ENCODE data around the gene NOL4L.

The NOL4L gene

GRCh38 chr20:32553618-32554017 lies 31.5 kb downstream of the NOL4L start:
- no peak for TF ChIP-seq REST (IDR thresholded peaks at IDR 0.05; ENCODE audit: insufficient replicate concordance, low read depth)
- no peak for TF ChIP-seq POLR2AphosphoS5 (IDR thresholded peaks at IDR 0.05; ENCODE audit: low read depth)
- no peak for TF ChIP-seq CTCF (IDR thresholded peaks at IDR 0.05; ENCODE audit: insufficient read depth, low read length)
- no peak for TF ChIP-seq GABPA (IDR thresholded peaks at IDR 0.05; ENCODE audit: low read depth)
- no peak for TF ChIP-seq SPI1 (IDR thresholded peaks at IDR 0.05; ENCODE audit: borderline replicate concordance, low read depth)
- DNase-seq (ENCODE audit: low read depth in 1 of 2, low spot score in 1 of 2): no peak
- Histone ChIP-seq H3K27me3 (ENCODE audit: insufficient read depth, poor library complexity, severe bottlenecking) (no peaks in the 10 kb centered on the region), H3K27ac (replicated peaks) (no peak overlapping the region), H3K4me3 (replicated peaks; ENCODE audit: insufficient read depth, low read length) (no peak overlapping the region)

- no peak for TF ChIP-seq GABPA (IDR thresholded peaks at IDR 0.05; ENCODE audit: low read depth)
- TF ChIP-seq SPI1 (IDR thresholded peaks at IDR 0.05; ENCODE audit: borderline replicate concordance, low read depth): no peak
- no peak for TF ChIP-seq CTCF (IDR thresholded peaks at IDR 0.05; ENCODE audit: insufficient read depth, low read length)
- no peak for TF ChIP-seq REST (IDR thresholded peaks at IDR 0.05; ENCODE audit: insufficient replicate concordance, low read depth)
- TF ChIP-seq POLR2AphosphoS5 (IDR thresholded peaks at IDR 0.05; ENCODE audit: low read depth): no peak
- DNase-seq (ENCODE audit: low read depth in 1 of 2, low spot score in 1 of 2): no peak
- Histone ChIP-seq H3K4me3 (replicated peaks; ENCODE audit: insufficient read depth, low read length) (no peak overlapping the region), H3K27ac (replicated peaks) (no peak overlapping the region), H3K27me3 (ENCODE audit: insufficient read depth, poor library complexity, severe bottlenecking) (no peaks in the 10 kb centered on the region)
Measured at GRCh38 chr20:32551693-32552092, 33.4 kb downstream of the NOL4L start.

GRCh38 chr20:32549842-32550241 lies 35.3 kb downstream of the NOL4L start:
- TF ChIP-seq REST (IDR thresholded peaks at IDR 0.05; ENCODE audit: insufficient replicate concordance, low read depth) (no peak), POLR2AphosphoS5 (IDR thresholded peaks at IDR 0.05; ENCODE audit: low read depth) (no peak), GABPA (IDR thresholded peaks at IDR 0.05; ENCODE audit: low read depth) (no peak), CTCF (IDR thresholded peaks at IDR 0.05; ENCODE audit: insufficient read depth, low read length) (no peak)
- Histone ChIP-seq H3K27ac (replicated peaks) (no peak overlapping the region), H3K27me3 (ENCODE audit: insufficient read depth, poor library complexity, severe bottlenecking) (no peaks in the 10 kb centered on the region), H3K4me3 (replicated peaks; ENCODE audit: insufficient read depth, low read length) (no peak overlapping the region)
- DNase-seq (ENCODE audit: low read depth in 1 of 2, low spot score in 1 of 2): no peak

Data from HL-60 (cell line).